K562 (cell line): Measurements from ENCODE around the gene TP53BP1. TPM values are rescaled to one million over a fixed set of nuclear protein-coding genes. Genes with fewer than 3 reads are reported as not detected.
A peak's percentile ranks its signal among the peaks of the same experiment; 100 is the strongest.

Experiments
- BCOR ChIP-seq: fragments of 450-650 bp; IDR thresholded peaks from 2 replicates; pipeline ENCODE4 v1.6.1; 2016
- DPF2 ChIP-seq: fragments of 450-650 bp; IDR thresholded peaks from 2 replicates; pipeline ENCODE4 v1.6.1; 2016
- HLTF ChIP-seq: fragments of 450-650 bp; IDR thresholded peaks from 2 replicates; pipeline ENCODE4 v1.6.1; 2016
- KAT8 ChIP-seq: fragments of 450-650 bp; IDR thresholded peaks from 2 replicates; pipeline ENCODE4 v1.6.1; 2016; ENCODE audit warnings: low read depth, mild to moderate bottlenecking
- LARP7 ChIP-seq: fragments of 450-650 bp; IDR thresholded peaks from 2 replicates; pipeline ENCODE4 v1.6.1; 2016
- MAZ ChIP-seq, 2 experiments: fragments of 450-650 bp in 1 of 2; sonication (generic) in 1 of 2; formaldehyde crosslinking; IDR thresholded peaks in 1 of 2; conservative IDR thresholded peaks in 1 of 2; 2 replicates each; pipeline versions ENCODE4 v1.4.0 to v1.5.0; 2020; ENCODE audit warnings: mild to moderate bottlenecking in 1 of 2, missing genetic modification reagents in 1 of 2
- MTA3 ChIP-seq: fragments of 450-650 bp; formaldehyde crosslinking; IDR thresholded peaks from 2 replicates; pipeline ENCODE4 v1.6.1; 2017; ENCODE audit warnings: mild to moderate bottlenecking, borderline replicate concordance
- SMARCA5 ChIP-seq: fragments of 450-650 bp; IDR thresholded peaks from 2 replicates; pipeline ENCODE4 v1.6.1; 2016
- STAT5A ChIP-seq: IDR thresholded peaks from 2 replicates; pipeline ENCODE4 v1.6.1; 2012; ENCODE audit warnings: low read length, inconsistent platforms, borderline replicate concordance
- TRIM28 ChIP-seq: fragments of 450-650 bp; IDR thresholded peaks from 2 replicates; pipeline ENCODE4 v1.6.1; 2017
- ZBTB17 ChIP-seq: fragments of 450-650 bp; formaldehyde crosslinking; IDR thresholded peaks from 2 replicates; pipeline ENCODE4 v1.4.0; 2020; ENCODE audit warnings: mild to moderate bottlenecking
- ZNF57 ChIP-seq: fragments of 450-650 bp; formaldehyde crosslinking; IDR thresholded peaks from 2 replicates; pipeline ENCODE4 v1.4.0; 2020; ENCODE audit warnings: mild to moderate bottlenecking, moderate library complexity
- ZNF699 ChIP-seq: fragments of 250-450 bp; sonication (Bioruptor Pico); IDR thresholded peaks from 2 replicates; pipeline ENCODE4 v1.8.0; 2021; ENCODE audit warnings: mild to moderate bottlenecking, moderate library complexity; ENCODE audit not compliant: insufficient replicate concordance
- polyA plus RNA-seq, 8 experiments: library from polyadenylated mRNA; depleted of rRNA in 4 of 8; stranded (reverse) in 5 of 8; unstranded in 3 of 8; fragments of >200 nt; fragmentation: Nextera tagmentation in 2 of 8; fragmentation: Illumina TruSeq in 1 of 8; extraction: Ambion mirVana in 2 of 8; extraction: Trizol in 1 of 8; gene quantifications; 2 replicates each; pipeline versions ENCODE4 v1.2.1 to v1.2.3, GENCODE V29; 2011 to 2014; ENCODE audit warnings: inconsistent platforms in 1 of 8, missing spikeins in 1 of 8
- total RNA-seq, 7 experiments: library from RNA; depleted of rRNA in 6 of 7; stranded (reverse); fragments of >200 nt in 6 of 7; fragmentation: Illumina TruSeq in 2 of 7; extraction: Trizol in 2 of 7; gene quantifications; 2 replicates each; pipeline versions ENCODE4 v1.2.1 to v1.2.3, GENCODE V29; 2011 to 2021; ENCODE audit warnings: low replicate concordance in 1 of 7
- TF ChIP-seq, protein P1 (sequence below): fragments of 450-650 bp; IDR thresholded peaks from 2 replicates; pipeline ENCODE4 v1.6.1; 2018; ENCODE audit warnings: mild to moderate bottlenecking, low read depth; ENCODE audit not compliant: partially characterized antibody
- TF ChIP-seq, protein P2 (sequence below), 2 experiments: fragments of 450-650 bp in 1 of 2; sonication (generic) in 1 of 2; formaldehyde crosslinking in 1 of 2; IDR thresholded peaks; 2 replicates each; pipeline versions ENCODE4 v1.7.1 to v1.9.0; 2016 to 2022; ENCODE audit warnings: inconsistent platforms in 1 of 2, mild to moderate bottlenecking in 1 of 2, missing genetic modification reagents in 1 of 2
- TF ChIP-seq, protein P3 (sequence below): sonication (generic); IDR thresholded peaks from 2 replicates; pipeline ENCODE4 v1.6.1; 2016

TP53BP1 gene
- total and polyA plus RNA-seq, 9 of the 15 experiments (the other 6 are each of a cell fraction or from before 2014, with no cell fraction given) = 5.7 to 63.3 (median 30.9) TPM

DNA sequence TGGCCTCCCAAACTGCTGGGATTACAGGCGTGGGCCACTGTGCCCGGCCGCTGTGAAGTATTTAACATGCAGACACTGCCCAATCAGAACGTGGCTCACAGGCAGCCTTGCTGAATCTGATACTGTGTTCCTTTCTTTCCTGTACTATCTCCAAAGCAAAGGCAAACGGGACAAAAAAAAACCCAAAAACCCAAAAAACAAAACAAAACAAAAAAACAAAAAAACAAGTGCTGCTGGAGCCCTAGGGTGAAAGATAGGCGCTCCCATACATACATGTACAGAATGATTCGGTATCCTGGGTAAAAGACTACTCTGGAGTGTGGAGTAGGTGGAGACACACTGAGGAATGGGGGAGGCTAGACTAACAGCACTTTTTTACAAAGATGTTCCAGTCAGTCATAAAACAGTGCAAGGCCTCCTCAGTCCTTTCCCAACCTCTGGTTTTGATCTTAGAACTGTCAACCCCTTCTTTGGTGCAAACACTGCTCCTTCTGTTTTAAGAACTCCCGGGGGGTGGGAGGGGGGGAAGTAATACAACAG, 16.8 kb upstream of the TP53BP1 start (continued):
- TF ChIP-seq, protein P1, sequence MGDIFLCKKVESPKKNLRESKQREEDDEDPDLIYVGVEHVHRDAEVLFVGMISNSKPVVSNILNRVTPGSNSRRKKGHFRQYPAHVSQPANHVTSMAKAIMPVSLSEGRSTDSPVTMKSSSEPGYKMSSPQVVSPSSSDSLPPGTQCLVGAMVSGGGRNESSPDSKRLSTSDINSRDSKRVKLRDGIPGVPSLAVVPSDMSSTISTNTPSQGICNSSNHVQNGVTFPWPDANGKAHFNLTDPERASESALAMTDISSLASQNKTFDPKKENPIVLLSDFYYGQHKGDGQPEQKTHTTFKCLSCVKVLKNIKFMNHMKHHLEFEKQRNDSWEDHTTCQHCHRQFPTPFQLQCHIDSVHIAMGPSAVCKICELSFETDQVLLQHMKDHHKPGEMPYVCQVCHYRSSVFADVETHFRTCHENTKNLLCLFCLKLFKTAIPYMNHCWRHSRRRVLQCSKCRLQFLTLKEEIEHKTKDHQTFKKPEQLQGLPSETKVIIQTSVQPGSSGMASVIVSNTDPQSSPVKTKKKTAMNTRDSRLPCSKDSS = no peak
- TF ChIP-seq KAT8 = no peak
- TF ChIP-seq MAZ (CRISPR knock-in tag; conservative IDR thresholded peaks at IDR 0.05 in 1 of 2, IDR thresholded peaks at IDR 0.05 in 1 of 2) = no peak
- no peak for TF ChIP-seq MTA3
- TF ChIP-seq DPF2 = no peak
- no peak for TF ChIP-seq TRIM28
- TF ChIP-seq, protein P2, sequence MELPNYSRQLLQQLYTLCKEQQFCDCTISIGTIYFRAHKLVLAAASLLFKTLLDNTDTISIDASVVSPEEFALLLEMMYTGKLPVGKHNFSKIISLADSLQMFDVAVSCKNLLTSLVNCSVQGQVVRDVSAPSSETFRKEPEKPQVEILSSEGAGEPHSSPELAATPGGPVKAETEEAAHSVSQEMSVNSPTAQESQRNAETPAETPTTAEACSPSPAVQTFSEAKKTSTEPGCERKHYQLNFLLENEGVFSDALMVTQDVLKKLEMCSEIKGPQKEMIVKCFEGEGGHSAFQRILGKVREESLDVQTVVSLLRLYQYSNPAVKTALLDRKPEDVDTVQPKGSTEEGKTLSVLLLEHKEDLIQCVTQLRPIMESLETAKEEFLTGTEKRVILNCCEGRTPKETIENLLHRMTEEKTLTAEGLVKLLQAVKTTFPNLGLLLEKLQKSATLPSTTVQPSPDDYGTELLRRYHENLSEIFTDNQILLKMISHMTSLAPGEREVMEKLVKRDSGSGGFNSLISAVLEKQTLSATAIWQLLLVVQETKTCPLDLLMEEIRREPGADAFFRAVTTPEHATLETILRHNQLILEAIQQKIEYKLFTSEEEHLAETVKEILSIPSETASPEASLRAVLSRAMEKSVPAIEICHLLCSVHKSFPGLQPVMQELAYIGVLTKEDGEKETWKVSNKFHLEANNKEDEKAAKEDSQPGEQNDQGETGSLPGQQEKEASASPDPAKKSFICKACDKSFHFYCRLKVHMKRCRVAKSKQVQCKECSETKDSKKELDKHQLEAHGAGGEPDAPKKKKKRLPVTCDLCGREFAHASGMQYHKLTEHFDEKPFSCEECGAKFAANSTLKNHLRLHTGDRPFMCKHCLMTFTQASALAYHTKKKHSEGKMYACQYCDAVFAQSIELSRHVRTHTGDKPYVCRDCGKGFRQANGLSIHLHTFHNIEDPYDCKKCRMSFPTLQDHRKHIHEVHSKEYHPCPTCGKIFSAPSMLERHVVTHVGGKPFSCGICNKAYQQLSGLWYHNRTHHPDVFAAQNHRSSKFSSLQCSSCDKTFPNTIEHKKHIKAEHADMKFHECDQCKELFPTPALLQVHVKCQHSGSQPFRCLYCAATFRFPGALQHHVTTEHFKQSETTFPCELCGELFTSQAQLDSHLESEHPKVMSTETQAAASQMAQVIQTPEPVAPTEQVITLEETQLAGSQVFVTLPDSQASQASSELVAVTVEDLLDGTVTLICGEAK (IDR thresholded peaks at IDR 0.05) = peak; percentile 57
- TF ChIP-seq, protein P2 (CRISPR knock-in tag; IDR thresholded peaks at IDR 0.05) = no peak
- 0 out of 2 replicates have a peak, but pooled peaks have one; percentile 13 for TF ChIP-seq SMARCA5
- TF ChIP-seq, protein P3, sequence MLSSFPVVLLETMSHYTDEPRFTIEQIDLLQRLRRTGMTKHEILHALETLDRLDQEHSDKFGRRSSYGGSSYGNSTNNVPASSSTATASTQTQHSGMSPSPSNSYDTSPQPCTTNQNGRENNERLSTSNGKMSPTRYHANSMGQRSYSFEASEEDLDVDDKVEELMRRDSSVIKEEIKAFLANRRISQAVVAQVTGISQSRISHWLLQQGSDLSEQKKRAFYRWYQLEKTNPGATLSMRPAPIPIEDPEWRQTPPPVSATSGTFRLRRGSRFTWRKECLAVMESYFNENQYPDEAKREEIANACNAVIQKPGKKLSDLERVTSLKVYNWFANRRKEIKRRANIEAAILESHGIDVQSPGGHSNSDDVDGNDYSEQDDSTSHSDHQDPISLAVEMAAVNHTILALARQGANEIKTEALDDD = no peak
- TF ChIP-seq LARP7 = 0 out of 2 replicates have a peak, but pooled peaks have one; percentile 30
- TF ChIP-seq BCOR = 0 out of 2 replicates have a peak, but pooled peaks have one; percentile 28
- TF ChIP-seq STAT5A = no peak
- TF ChIP-seq ZNF699 (CRISPR knock-in tag) = no peak
- peak; percentile 78; the same call in 1 of the 2 replicates for TF ChIP-seq HLTF
- no peak for TF ChIP-seq ZBTB17
- no peak for TF ChIP-seq ZNF57 (CRISPR knock-in tag)
